ENCODE measurements around the gene VWA3A. TPM values are rescaled to one million over a fixed set of nuclear protein-coding genes. Genes with fewer than 3 reads are reported as not detected.
"Not testable (repeated sequence)": the region's sequence is repeated elsewhere in the genome, so short reads cannot be mapped to it uniquely, and the experiment has no call there.

The VWA3A gene
- total RNA-seq, 4 donors from 2014 or later: 0.18 TPM; not detected in 3

DNA sequence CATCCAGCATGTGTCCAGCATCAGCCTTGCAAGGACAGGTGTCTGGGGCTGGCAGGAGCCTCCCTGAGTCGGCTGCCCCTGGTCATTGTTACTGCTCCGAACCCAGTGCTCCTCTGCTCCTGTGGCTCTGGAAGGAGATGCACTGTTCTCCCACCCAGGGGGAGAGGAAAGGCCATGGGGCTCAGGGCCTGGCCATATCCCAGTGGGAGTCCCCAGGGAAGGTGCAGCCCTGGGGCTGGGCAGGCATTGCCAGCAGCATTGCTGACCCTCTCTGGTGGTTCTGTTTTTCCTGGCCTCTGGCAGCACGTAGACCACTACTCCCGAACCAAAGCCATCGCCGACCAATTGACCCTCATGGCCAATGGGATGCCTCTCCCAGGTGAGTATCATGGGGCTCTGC is 79.6 kb downstream of the VWA3A start:
- H3K4me3 ChIP-seq: no peak overlapping the region
- TF ChIP-seq CTCF (IDR thresholded peaks at IDR 0.05): no peak
- no peak for TF ChIP-seq POLR2A (IDR thresholded peaks at IDR 0.05)
- H3K36me3 ChIP-seq: no peaks in the 10 kb centered on the region
- H3K4me1 ChIP-seq: no peaks in the 10 kb centered on the region
- no peaks in the 10 kb centered on the region for H3K27me3 ChIP-seq
- no peak overlapping the region for H3K27ac ChIP-seq
- H3K9me3 ChIP-seq: no peaks in the 10 kb centered on the region
- no peak for DNase-seq

GRCh38 chr16:22172642-22173041 is 80.3 kb downstream of the VWA3A start:
- not testable (repeated sequence) for H3K36me3 ChIP-seq, H3K9me3 ChIP-seq

GRCh38 chr16:22174642-22175041 is 82.3 kb downstream of the VWA3A start:
- no peaks in the 10 kb centered on the region for H3K27me3 ChIP-seq
- no peaks in the 10 kb centered on the region for H3K9me3 ChIP-seq
- no peak overlapping the region for H3K27ac ChIP-seq
- no peaks in the 10 kb centered on the region for H3K4me1 ChIP-seq
- no peak for DNase-seq
- no peaks in the 10 kb centered on the region for H3K36me3 ChIP-seq
- TF ChIP-seq POLR2A (IDR thresholded peaks at IDR 0.05) (no peak), CTCF (IDR thresholded peaks at IDR 0.05) (no peak)
- no peak overlapping the region for H3K4me3 ChIP-seq

More at GRCh38 chr16:22172642-22173041, 80.3 kb downstream of the VWA3A start:
- H3K4me3 ChIP-seq, DNase-seq, H3K27ac ChIP-seq, H3K27me3 ChIP-seq, H3K4me1 ChIP-seq: not testable (repeated sequence)

- no peaks in the 10 kb centered on the region for H3K27me3 ChIP-seq
- TF ChIP-seq POLR2A (IDR thresholded peaks at IDR 0.05): no peak
- TF ChIP-seq CTCF (IDR thresholded peaks at IDR 0.05): no peak
- H3K36me3 ChIP-seq: no peaks in the 10 kb centered on the region
- no peak overlapping the region for H3K4me3 ChIP-seq
- H3K9me3 ChIP-seq: no peaks in the 10 kb centered on the region
- DNase-seq: no peak
- H3K4me1 ChIP-seq: no peaks in the 10 kb centered on the region
- no peak overlapping the region for H3K27ac ChIP-seq
These were observed 85.9 kb downstream of the VWA3A start for GRCh38 chr16:22177968-22178930.

DNA sequence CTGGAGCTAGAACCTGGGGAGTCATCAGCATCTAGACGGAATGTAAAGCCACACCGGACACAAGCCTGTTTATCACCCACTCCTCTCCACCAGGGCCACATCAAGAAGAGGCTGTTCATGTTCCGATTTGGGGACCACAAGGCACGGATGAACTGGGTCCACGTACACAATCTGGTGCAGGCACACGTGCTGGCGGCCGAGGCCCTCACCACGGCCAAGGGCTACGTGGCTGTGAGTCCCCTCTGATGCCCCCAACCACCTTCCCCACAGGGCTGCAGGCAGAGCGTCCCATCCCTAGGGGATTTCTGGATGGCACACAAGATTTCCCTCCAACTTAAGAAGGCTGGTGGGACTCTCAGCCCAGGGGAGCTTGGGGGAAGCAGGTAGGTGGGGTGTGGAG is 89.1 kb downstream of the VWA3A start:
- H3K4me1 ChIP-seq: no peaks in the 10 kb centered on the region
- no peak overlapping the region for H3K27ac ChIP-seq
- TF ChIP-seq POLR2A (IDR thresholded peaks at IDR 0.05) (no peak), CTCF (IDR thresholded peaks at IDR 0.05) (no peak)
- H3K27me3 ChIP-seq: no peaks in the 10 kb centered on the region
- H3K36me3 ChIP-seq: no peaks in the 10 kb centered on the region
- no peak for DNase-seq
- H3K9me3 ChIP-seq: no peaks in the 10 kb centered on the region
- H3K4me3 ChIP-seq: no peak overlapping the region

DNA sequence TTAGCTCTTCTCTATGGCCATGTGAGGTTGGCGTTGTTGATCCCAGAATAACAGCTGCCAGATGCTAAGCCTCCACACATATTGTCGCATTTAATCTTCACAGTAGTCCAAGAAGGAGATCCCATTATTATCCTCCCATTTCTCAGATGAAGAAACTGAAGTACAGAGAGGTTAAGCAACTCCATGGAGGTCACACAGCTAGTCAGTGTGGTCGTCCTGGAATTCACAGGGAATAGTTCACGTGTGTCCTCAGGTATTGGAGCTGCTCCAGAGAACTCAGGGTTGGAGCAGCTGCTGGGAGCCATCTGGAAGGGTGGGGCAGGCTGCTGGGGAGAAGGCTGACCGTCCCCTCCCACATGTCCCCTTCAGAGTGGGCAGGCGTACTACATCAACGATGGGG is 89.5 kb downstream of the VWA3A start:
- Histone ChIP-seq H3K27ac (no peak overlapping the region), H3K4me3 (no peak overlapping the region), H3K9me3 (no peaks in the 10 kb centered on the region), H3K27me3 (no peaks in the 10 kb centered on the region), H3K4me1 (no peaks in the 10 kb centered on the region), H3K36me3 (no peaks in the 10 kb centered on the region)
- TF ChIP-seq POLR2A (IDR thresholded peaks at IDR 0.05) (no peak), CTCF (IDR thresholded peaks at IDR 0.05) (no peak)
- no peak for DNase-seq
